ENCODE results near the gene CAV3.
A peak's percentile ranks its signal among the peaks of the same experiment; 100 is the strongest.
"Not testable (repeated sequence)": the region's sequence is repeated elsewhere in the genome, so short reads cannot be mapped to it uniquely, and the experiment has no call there.

CAV3 gene

DNA sequence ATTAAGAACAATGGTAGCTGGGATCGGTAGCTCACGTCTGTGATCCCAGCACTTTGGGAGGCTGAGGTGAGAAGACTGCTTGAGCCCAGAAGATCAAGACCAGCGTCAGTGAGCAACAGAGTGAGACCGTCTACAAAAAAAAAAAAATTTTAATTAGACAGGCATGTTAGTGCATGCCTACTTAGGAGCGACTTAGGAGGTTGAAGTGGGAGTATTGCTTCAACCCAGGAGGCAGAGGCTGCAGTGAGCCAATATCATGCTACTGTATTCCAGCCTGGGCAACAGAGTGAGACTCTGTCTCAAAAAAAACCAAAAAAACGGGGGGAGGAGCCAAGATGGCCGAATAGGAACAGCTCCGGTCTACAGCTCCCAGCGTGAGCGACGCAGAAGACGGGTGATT lies 17.8 kb upstream of the CAV3 start:
- not testable (repeated sequence) for H3K36me3 ChIP-seq (ENCODE audit: control insufficient read depth, insufficient read depth, low read length); H3K9me3 ChIP-seq (ENCODE audit: control insufficient read depth, low read length); H3K4me1 ChIP-seq (ENCODE audit: control insufficient read depth, insufficient read depth, low read length, poor library complexity, severe bottlenecking); H3K27ac ChIP-seq (ENCODE audit: low read depth, low read length, severe bottlenecking); H3K4me3 ChIP-seq (ENCODE audit: extremely low read depth, insufficient read depth, low read length, poor library complexity, severe bottlenecking)
- 88 to 100% methylated on average over 4 to 5 of the region's 12 CpGs for WGBS, 2 experiments (ENCODE audit: insufficient coverage in 2 of 2)

DNA sequence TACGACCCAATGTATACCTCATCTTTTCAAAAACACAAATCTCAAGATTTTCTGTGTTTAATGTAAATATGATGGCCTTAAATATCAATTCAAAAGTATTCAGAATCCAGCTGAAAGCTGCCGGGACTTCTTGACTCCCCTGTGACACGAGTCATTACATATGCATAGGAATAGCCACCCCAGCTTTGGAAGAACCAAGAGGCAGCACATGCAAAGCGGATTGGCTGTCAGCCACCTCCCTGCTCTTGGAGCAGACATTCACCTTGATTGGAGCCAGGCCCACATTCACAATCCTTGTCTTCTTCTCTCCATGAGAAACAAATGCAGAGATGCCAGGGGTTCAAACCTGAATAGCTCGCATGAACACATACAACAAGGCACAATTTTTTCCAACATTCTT lies 10.8 kb upstream of the CAV3 start:
- H3K9me3 ChIP-seq (ENCODE audit: control insufficient read depth, low read length) = no peaks in the 10 kb centered on the region
- no peak overlapping the region for H3K4me3 ChIP-seq (ENCODE audit: extremely low read depth, insufficient read depth, low read length, poor library complexity, severe bottlenecking)
- no peaks in the 10 kb centered on the region for H3K36me3 ChIP-seq (ENCODE audit: control insufficient read depth, insufficient read depth, low read length)
- H3K4me1 ChIP-seq (ENCODE audit: control insufficient read depth, insufficient read depth, low read length, poor library complexity, severe bottlenecking) = no peaks in the 10 kb centered on the region
- H3K27ac ChIP-seq (ENCODE audit: low read depth, low read length, severe bottlenecking) = no peak overlapping the region
- 69 to 79% methylated on average over 2 to 3 of the region's 5 CpGs for WGBS, 2 experiments (ENCODE audit: insufficient coverage in 2 of 2)

DNA sequence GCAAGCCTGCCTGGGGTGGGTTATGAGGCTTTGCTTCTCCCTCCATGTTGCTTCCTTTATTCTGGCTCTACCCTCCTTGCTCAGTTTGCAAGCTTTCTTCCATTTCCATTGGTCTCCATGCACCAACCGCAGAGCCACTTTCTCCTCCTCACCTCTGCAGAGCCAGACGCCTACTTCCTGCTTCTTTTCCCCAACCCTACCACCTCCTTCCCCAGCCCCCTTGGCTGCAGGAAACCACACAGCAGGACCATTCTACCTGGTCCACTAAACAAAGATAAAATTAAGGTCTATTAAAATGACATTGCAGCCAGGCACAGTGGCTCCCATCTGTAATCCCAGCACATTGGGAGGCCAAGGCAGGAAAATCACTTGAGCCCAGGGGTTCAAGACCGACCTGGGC lies 10.0 kb upstream of the CAV3 start:
- H3K4me1 ChIP-seq (ENCODE audit: control insufficient read depth, insufficient read depth, low read length, poor library complexity, severe bottlenecking) = no peaks in the 10 kb centered on the region
- H3K4me3 ChIP-seq (ENCODE audit: extremely low read depth, insufficient read depth, low read length, poor library complexity, severe bottlenecking) = no peak overlapping the region
- WGBS, 2 experiments (ENCODE audit: insufficient coverage in 2 of 2) = 76 to 83% methylated on average over 1 to 2 of the region's 3 CpGs
- H3K9me3 ChIP-seq (ENCODE audit: control insufficient read depth, low read length) = no peaks in the 10 kb centered on the region
- no peak overlapping the region for H3K27ac ChIP-seq (ENCODE audit: low read depth, low read length, severe bottlenecking)
- H3K36me3 ChIP-seq (ENCODE audit: control insufficient read depth, insufficient read depth, low read length) = no peaks in the 10 kb centered on the region

DNA sequence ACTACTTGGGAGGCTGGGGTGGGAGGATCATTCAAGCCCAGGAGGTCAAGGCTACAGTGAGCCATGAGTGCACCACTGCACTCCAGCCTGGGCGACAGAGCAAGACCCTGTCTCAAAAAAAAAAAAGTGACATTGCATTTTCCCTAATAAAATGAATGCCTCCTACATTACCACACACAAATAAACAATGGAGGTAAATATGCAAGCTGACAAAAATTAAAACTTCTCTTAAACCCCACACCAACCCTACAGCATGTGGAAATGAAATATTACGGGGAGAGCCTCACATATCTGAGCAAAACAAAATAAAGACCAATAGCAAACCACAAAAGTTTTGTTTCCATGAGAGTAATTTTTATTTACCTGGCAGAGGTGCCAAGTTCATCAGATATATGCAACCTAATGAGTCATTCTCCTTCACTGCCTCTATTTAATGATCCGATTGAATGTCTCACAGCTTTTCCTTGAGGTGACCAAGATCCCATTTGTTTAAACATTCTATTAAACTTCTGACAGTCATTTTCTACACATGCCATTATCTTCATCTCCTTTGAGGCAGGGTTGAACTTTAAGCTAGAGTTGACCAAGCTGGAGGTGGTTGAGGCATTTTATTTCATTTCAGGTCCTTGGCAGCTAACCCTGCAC lies 9.4 kb upstream of the CAV3 start:
- no peaks in the 10 kb centered on the region for H3K36me3 ChIP-seq (ENCODE audit: control insufficient read depth, insufficient read depth, low read length)
- H3K9me3 ChIP-seq (ENCODE audit: control insufficient read depth, low read length) = no peaks in the 10 kb centered on the region
- WGBS, 2 experiments (ENCODE audit: insufficient coverage in 2 of 2) = 86 to 89% methylated on average over 1 to 2 of the region's 3 CpGs
- H3K27ac ChIP-seq (ENCODE audit: low read depth, low read length, severe bottlenecking) = no peak overlapping the region
- H3K4me3 ChIP-seq (ENCODE audit: extremely low read depth, insufficient read depth, low read length, poor library complexity, severe bottlenecking) = no peak overlapping the region
- no peaks in the 10 kb centered on the region for H3K4me1 ChIP-seq (ENCODE audit: control insufficient read depth, insufficient read depth, low read length, poor library complexity, severe bottlenecking)

- WGBS, 2 experiments (ENCODE audit: insufficient coverage in 2 of 2) = 80 to 92% methylated on average over 8 of the region's 9 CpGs
- H3K27ac ChIP-seq (ENCODE audit: low read depth, low read length, severe bottlenecking) = no peak overlapping the region
- peaks cover 7% of the 10 kb centered on the region for H3K4me1 ChIP-seq (ENCODE audit: control insufficient read depth, insufficient read depth, low read length, poor library complexity, severe bottlenecking)
- no peaks in the 10 kb centered on the region for H3K36me3 ChIP-seq (ENCODE audit: control insufficient read depth, insufficient read depth, low read length)
- no peaks in the 10 kb centered on the region for H3K9me3 ChIP-seq (ENCODE audit: control insufficient read depth, low read length)
- H3K4me3 ChIP-seq (ENCODE audit: extremely low read depth, insufficient read depth, low read length, poor library complexity, severe bottlenecking) = no peak overlapping the region
Observed at GRCh38 chr3:8727605-8728512, 5.7 kb upstream of the CAV3 start.

GRCh38 chr3:8729479-8729878 lies 4.1 kb upstream of the CAV3 start:
- 83 to 89% methylated on average over 1 to 2 of the region's 3 CpGs for WGBS, 2 experiments (ENCODE audit: insufficient coverage in 2 of 2)
- H3K9me3 ChIP-seq (ENCODE audit: control insufficient read depth, low read length) = no peaks in the 10 kb centered on the region
- H3K36me3 ChIP-seq (ENCODE audit: control insufficient read depth, insufficient read depth, low read length) = no peaks in the 10 kb centered on the region
- peaks cover 7% of the 10 kb centered on the region for H3K4me1 ChIP-seq (ENCODE audit: control insufficient read depth, insufficient read depth, low read length, poor library complexity, severe bottlenecking)
- no peak overlapping the region for H3K4me3 ChIP-seq (ENCODE audit: extremely low read depth, insufficient read depth, low read length, poor library complexity, severe bottlenecking)
- no peak overlapping the region for H3K27ac ChIP-seq (ENCODE audit: low read depth, low read length, severe bottlenecking)

- 72 to 100% methylated on average over 2 to 3 of the region's 3 CpGs for WGBS, 2 experiments (ENCODE audit: insufficient coverage in 2 of 2)
Observed at GRCh38 chr3:8730656-8731055, 2.9 kb upstream of the CAV3 start.

GRCh38 chr3:8732413-8732812 lies 1.2 kb upstream of the CAV3 start:
- H3K36me3 ChIP-seq (ENCODE audit: control insufficient read depth, insufficient read depth, low read length) = no peaks in the 10 kb centered on the region
- no peak overlapping the region for H3K4me3 ChIP-seq (ENCODE audit: extremely low read depth, insufficient read depth, low read length, poor library complexity, severe bottlenecking)
- peaks cover 7% of the 10 kb centered on the region for H3K4me1 ChIP-seq (ENCODE audit: control insufficient read depth, insufficient read depth, low read length, poor library complexity, severe bottlenecking)
- WGBS, 2 experiments (ENCODE audit: insufficient coverage in 2 of 2) = 62 to 71% methylated on average over 3 to 4 of the region's 4 CpGs
- no peak overlapping the region for H3K27ac ChIP-seq (ENCODE audit: low read depth, low read length, severe bottlenecking)
- no peaks in the 10 kb centered on the region for H3K9me3 ChIP-seq (ENCODE audit: control insufficient read depth, low read length)

More at GRCh38 chr3:8730656-8731055, 2.9 kb upstream of the CAV3 start:
- no peaks in the 10 kb centered on the region for H3K36me3 ChIP-seq (ENCODE audit: control insufficient read depth, insufficient read depth, low read length)
- no peak overlapping the region for H3K4me3 ChIP-seq (ENCODE audit: extremely low read depth, insufficient read depth, low read length, poor library complexity, severe bottlenecking)
- H3K9me3 ChIP-seq (ENCODE audit: control insufficient read depth, low read length) = no peaks in the 10 kb centered on the region
- peak overlapping the region; percentile 23 for H3K27ac ChIP-seq (ENCODE audit: low read depth, low read length, severe bottlenecking)
- H3K4me1 ChIP-seq (ENCODE audit: control insufficient read depth, insufficient read depth, low read length, poor library complexity, severe bottlenecking) = peaks cover 7% of the 10 kb centered on the region

DNA sequence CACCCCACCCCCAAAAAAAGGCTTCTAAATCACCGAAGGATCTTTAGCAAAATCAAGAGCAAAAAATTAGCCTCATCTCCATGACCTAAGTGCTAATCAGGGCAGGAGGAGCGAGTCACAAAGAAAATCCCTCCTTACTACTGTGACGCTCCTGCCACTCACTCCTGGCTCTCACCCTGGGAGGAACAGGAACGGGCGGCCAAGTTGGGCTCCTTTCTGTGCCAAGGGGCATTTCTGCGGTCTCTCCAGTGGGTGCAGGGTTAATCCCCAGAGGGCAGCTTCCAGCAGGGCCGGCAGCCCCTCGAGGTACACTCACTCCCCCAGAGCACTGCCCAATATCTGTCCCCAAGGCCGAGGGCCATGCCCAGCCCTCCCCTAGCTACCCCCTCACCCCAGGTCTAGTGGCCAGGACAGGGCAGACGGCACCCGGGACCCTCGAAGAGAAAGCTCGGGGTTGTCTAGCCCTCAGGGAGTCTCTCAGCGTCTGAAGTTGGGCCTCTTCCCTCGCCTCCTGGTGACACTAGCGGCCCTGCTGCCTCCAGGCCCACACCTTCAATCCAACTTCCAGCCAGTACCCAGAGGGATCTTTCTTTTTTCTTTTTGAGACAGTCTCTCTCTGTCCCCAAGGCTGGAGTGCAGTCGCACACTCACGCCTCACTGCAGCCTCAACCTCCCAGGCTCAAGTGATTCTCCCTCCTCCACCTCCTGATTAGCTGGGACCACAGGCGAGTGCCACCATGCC lies 706 bp downstream of the CAV3 start:
- Histone ChIP-seq H3K4me3 (ENCODE audit: extremely low read depth, insufficient read depth, low read length, poor library complexity, severe bottlenecking) (no peak overlapping the region), H3K36me3 (ENCODE audit: control insufficient read depth, insufficient read depth, low read length) (no peaks in the 10 kb centered on the region), H3K4me1 (ENCODE audit: control insufficient read depth, insufficient read depth, low read length, poor library complexity, severe bottlenecking) (peaks cover 7% of the 10 kb centered on the region), H3K9me3 (ENCODE audit: control insufficient read depth, low read length) (no peaks in the 10 kb centered on the region), H3K27ac (ENCODE audit: low read depth, low read length, severe bottlenecking) (no peak overlapping the region)
- WGBS, 2 experiments (ENCODE audit: insufficient coverage in 2 of 2) = 88% methylated on average over 16 of the region's 19 CpGs

DNA sequence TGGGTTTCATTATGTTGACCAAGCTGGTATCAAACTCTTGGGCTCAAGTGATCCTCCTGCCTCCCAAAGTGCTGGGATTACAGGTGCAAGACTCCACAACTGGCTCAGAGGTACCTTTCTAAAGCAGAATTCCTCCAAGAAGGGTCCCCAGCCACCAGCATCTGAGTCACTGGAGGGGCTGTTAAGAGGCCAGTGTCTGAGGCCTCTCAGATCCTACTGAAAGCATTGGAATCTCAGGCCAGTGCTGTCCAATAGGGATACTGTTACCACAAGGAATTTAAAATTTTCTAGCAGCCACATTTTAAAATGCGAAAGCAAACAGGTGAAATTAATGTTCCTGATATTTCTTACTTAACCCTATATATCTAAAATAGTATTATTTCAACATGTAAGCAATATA lies 1.3 kb downstream of the CAV3 start:
- peaks cover 9% of the 10 kb centered on the region for H3K4me1 ChIP-seq (ENCODE audit: control insufficient read depth, insufficient read depth, low read length, poor library complexity, severe bottlenecking)
- H3K36me3 ChIP-seq (ENCODE audit: control insufficient read depth, insufficient read depth, low read length) = no peaks in the 10 kb centered on the region
- no peaks in the 10 kb centered on the region for H3K9me3 ChIP-seq (ENCODE audit: control insufficient read depth, low read length)
- no CpG with 5 or more reads among the region's 1 CpG for WGBS, 2 experiments (ENCODE audit: insufficient coverage in 2 of 2)
- H3K4me3 ChIP-seq (ENCODE audit: extremely low read depth, insufficient read depth, low read length, poor library complexity, severe bottlenecking) = no peak overlapping the region
- H3K27ac ChIP-seq (ENCODE audit: low read depth, low read length, severe bottlenecking) = no peak overlapping the region
